GM18868 (cell line): ENCODE measurements around the gene PAX9.

Experiments used
- ATAC-seq: cut with Tn5 transposase; IDR thresholded peaks from one replicate; pipeline ENCODE4 v1.9.1; 2021; ENCODE audit warnings: mild to moderate bottlenecking, moderate library complexity; ENCODE audit not compliant: unreplicated experiment

The PAX9 gene

DNA sequence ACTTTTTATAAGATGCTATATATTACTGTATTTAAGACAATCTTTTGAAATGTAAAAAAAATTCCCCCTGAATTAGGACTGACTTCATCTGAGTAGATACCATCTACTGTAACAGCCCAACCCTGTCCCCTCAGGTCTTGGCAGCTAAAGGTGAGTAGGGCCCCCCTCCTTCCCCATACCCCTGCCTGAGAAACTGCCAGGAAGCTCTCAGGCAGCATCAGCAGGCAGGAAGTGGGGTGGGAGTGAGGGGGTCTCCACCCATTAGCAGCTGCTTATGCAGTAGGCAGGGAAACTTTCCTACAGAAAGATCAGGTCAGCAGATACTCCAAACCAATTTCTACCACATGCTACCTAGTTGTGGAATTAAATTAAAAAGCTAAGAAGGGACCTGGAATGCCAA is 62.5 kb downstream of the PAX9 start:
- ATAC-seq: no peak

DNA sequence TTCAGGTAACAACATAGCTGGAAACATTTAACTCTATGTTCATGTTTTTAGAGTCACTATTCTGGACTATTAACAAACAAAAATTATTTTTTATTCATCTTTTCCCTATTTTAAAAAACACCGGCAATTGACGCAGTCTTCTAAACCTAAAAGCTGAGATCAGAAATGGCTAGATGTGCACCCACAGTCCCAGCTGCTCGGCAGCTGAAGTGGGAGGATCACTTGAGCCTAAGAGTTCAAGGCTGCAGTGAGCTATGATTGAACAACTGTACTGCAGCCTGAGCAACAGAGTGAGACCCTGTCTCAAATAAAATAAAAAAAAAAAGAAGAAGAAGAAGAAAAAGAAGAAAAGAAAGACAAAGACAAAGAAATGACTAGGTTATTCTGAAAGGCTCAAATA is 64.5 kb downstream of the PAX9 start:
- ATAC-seq: no peak
